Esophagus squamous epithelium (tissue), 4 donors: ENCODE measurements around the gene MYH7B.

Experiments used
- CTCF ChIP-seq, 6 experiments: fragments of 450-650 bp in 4 of 6; fragments of 200-600 bp in 2 of 6; sonication (generic) in 2 of 6; IDR thresholded peaks; one replicate each; pipeline ENCODE4 v1.5.1; 2016 to 2019; ENCODE audit warnings: antibody characterized with exemption in 6 of 6, mild to moderate bottlenecking in 4 of 6, moderate library complexity in 4 of 6
- POLR2A ChIP-seq, 4 donors: fragments of 450-650 bp; IDR thresholded peaks; one replicate each; pipeline ENCODE4 v1.6.1; 2017; ENCODE audit warnings: antibody characterized with exemption in 4 of 4, mild to moderate bottlenecking in 4 of 4, moderate library complexity in 3 of 4

- no peak for TF ChIP-seq CTCF (IDR thresholded peaks at IDR 0.05)
- TF ChIP-seq POLR2A (IDR thresholded peaks at IDR 0.05): no peak
Measured at GRCh38 chr20:34995696-34996095, 40.0 kb downstream of the MYH7B start.
